ENCODE results near the gene POLE.
"Not testable (repeated sequence)": the region's sequence is repeated elsewhere in the genome, so short reads cannot be mapped to it uniquely, and the experiment has no call there.

POLE gene

GRCh38 chr12:132718644-132719043, 31.5 kb upstream of the POLE start:
- no peak for DNase-seq (ENCODE audit: low spot score)

GRCh38 chr12:132717531-132718387, 30.6 kb upstream of the POLE start:
- no peak for DNase-seq (ENCODE audit: low spot score)

GRCh38 chr12:132717011-132717410, 29.9 kb upstream of the POLE start:
- no peak for DNase-seq (ENCODE audit: low spot score)

- DNase-seq (ENCODE audit: low spot score), result no peak
Observed at GRCh38 chr12:132716356-132716755, 29.2 kb upstream of the POLE start.

- DNase-seq (ENCODE audit: low spot score), result no peak
Observed at GRCh38 chr12:132715874-132716273, 28.7 kb upstream of the POLE start.

GRCh38 chr12:132713123-132713522, 26.0 kb upstream of the POLE start:
- no peak for DNase-seq (ENCODE audit: low spot score)

- DNase-seq (ENCODE audit: low spot score), result no peak
Observed at GRCh38 chr12:132711080-132711843, 24.1 kb upstream of the POLE start.

- peak; percentile 81 for DNase-seq (ENCODE audit: low spot score)
Observed at GRCh38 chr12:132710405-132711079, 23.4 kb upstream of the POLE start, which contains the start of gene PGAM5. Gene PGAM5 (plus strand): TSS chr12:132710842. CDS start chr12:132710877, 35 bp downstream.

GRCh38 chr12:132710043-132710404, 22.9 kb upstream of the POLE start:
- DNase-seq (ENCODE audit: low spot score), result no peak

GRCh38 chr12:132708150-132708549, 21.0 kb upstream of the POLE start:
- DNase-seq (ENCODE audit: low spot score), result no peak

- no peak for DNase-seq (ENCODE audit: low spot score)
Observed at GRCh38 chr12:132707241-132707640, 20.1 kb upstream of the POLE start.

GRCh38 chr12:132703641-132704040, 16.5 kb upstream of the POLE start:
- no peak for DNase-seq (ENCODE audit: low spot score)

GRCh38 chr12:132702640-132703039, 15.5 kb upstream of the POLE start:
- no peak for DNase-seq (ENCODE audit: low spot score)

- DNase-seq (ENCODE audit: low spot score), result no peak
Observed at GRCh38 chr12:132700212-132700822, 13.2 kb upstream of the POLE start.

GRCh38 chr12:132698341-132698740, 11.2 kb upstream of the POLE start:
- DNase-seq (ENCODE audit: low spot score), result no peak

GRCh38 chr12:132695431-132695830, 8.3 kb upstream of the POLE start:
- no peak for DNase-seq (ENCODE audit: low spot score)

- not testable (repeated sequence) for DNase-seq (ENCODE audit: low spot score)
Observed at GRCh38 chr12:132694888-132695287, 7.7 kb upstream of the POLE start.

- DNase-seq (ENCODE audit: low spot score), result not testable (repeated sequence)
Observed at GRCh38 chr12:132692030-132692429, 4.9 kb upstream of the POLE start.

GRCh38 chr12:132690112-132690511, 3.0 kb upstream of the POLE start:
- DNase-seq (ENCODE audit: low spot score), result no peak

- peak; percentile 39 for DNase-seq (ENCODE audit: low spot score)
Observed at GRCh38 chr12:132689227-132689626, 2.1 kb upstream of the POLE start.

- no peak for DNase-seq (ENCODE audit: low spot score)
Observed at GRCh38 chr12:132686825-132687210, 324 bp downstream of the POLE start.

- DNase-seq (ENCODE audit: low spot score), result no peak
Observed at GRCh38 chr12:132685400-132685799, 1.7 kb downstream of the POLE start.
